NCI-H526 treated with DMSO at 0.1 percent for 48 hours (cell line): ENCODE data around the gene DFFB.
A peak's percentile ranks its signal among the peaks of the same experiment; 100 is the strongest.
"Not testable (repeated sequence)": the region's sequence is repeated elsewhere in the genome, so short reads cannot be mapped to it uniquely, and the experiment has no call there.

Experiments
- DNase-seq: peaks from one replicate; lab custom pipeline; 2025; lab: John Stamatoyannopoulos, UW

Gene DFFB, protein sequence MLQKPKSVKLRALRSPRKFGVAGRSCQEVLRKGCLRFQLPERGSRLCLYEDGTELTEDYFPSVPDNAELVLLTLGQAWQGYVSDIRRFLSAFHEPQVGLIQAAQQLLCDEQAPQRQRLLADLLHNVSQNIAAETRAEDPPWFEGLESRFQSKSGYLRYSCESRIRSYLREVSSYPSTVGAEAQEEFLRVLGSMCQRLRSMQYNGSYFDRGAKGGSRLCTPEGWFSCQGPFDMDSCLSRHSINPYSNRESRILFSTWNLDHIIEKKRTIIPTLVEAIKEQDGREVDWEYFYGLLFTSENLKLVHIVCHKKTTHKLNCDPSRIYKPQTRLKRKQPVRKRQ

DNA sequence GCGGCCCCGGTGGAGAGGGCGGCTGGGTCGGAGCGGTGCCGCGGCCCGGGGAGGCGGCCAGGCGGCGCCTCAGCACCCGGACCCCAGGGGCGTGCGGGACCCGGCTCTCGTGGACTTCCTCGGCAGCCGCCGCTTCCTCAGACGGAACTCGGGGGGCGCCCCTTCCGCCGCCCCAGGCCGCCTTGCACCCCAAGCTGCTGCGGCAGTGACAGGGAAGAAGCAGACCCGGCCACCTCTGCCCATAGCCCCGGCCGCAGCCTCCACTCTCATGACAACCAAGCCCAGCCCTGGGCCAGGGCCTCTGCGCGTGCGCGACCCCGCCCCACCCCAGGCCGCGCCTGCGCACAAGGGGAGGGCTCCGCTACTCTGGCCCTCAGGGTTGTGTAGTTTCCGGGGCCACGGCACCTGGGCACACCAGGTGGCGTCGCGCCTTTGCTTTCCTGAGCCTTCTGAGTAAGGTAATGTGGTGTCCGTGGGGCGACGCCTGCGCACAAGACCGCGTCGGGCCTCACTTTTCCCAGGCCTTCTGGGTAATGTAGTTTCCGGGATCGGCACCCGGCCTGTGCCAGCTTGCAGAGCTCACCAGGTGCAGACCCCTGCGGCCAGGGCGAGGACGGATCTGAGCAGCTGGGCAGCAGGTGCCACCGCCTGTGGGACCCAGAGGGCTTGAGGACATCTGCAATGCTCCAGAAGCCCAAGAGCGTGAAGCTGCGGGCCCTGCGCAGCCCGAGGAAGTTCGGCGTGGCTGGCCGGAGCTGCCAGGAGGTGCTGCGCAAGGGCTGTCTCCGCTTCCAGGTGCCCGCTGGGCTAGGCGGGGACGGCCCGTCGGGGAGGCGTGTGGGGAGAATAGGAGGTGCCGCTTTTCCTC lies at the start of gene DFFB, which contains the start of gene CEP104:
Gene DFFB, plus strand, starts transcription at position 554 of the 868 bp plus-strand sequence. Its CDS starts 128 bp downstream, at position 682.
Gene CEP104, minus strand, starts transcription at position 289 of the 868 bp plus-strand sequence. CDS start 4,804 bp downstream, outside the sequence.
- peak; percentile 97 for DNase-seq

DNA sequence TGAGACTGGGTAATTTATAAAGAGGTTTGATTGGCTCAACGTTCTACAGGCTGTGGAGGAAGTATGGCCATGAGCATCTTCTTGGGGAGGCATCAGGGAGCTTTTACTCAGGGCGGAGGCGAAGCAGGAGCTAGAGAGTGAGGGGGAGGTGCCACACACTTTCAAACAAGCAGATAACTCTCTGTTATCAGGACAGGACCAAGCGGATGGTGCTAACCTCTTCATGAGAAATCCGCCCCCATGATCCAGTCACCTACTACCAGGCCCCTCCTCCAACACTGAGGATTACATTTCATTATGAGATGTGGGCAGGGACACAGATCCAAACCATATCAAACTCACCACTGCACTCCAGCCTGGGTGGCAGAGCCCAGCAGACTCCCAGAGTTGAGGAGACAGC lies 49.5 kb upstream of the DFFB start:
- DNase-seq: no peak

DNA sequence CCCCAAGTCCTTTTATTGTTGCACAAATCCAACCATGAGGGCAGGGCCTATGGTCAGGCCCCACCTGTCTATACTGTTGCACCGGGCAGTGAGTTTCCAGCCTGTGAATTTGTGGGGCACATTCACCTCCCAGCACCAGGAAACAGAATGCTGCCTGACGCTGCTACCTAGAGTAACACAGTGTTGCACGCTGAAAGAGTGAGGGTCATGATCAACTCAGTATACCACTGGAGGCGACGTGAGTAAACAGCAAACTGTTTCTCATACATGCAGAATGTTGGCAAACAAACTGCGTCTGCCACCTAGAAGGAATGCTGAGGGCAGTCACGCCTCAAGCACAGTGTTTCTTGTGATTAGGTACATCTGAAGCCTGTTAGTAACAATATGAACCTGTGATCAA lies 47.6 kb upstream of the DFFB start:
- no peak for DNase-seq

DNA sequence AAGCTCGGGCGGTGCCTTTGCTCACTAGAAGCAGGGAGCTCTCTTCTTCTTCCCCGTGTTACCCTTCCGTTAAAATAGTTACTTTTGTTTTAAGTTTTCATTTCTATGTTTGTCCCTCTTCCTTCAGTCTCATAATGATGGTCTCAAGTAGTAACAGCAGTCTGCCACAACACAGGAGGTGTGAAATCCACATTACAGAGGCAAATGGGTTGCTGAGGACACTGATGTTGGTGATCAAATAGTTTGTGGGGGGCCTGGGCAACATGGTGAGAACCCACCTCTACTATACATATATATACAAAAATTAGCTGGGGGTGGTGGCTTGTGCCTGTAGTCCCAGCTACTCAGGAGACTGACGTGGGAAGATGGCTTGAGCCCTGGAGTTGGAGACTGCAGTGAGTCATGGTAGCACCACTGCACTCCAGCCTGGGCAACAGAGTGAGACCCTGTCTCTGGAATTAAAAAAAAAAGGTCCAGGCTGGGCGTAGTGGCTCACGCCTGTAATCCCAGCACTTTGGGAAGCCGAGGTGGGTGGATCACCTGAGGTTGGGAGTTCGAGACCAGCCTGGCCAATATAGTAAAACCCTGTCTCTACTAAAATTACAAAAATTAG lies 47.0 kb upstream of the DFFB start:
- DNase-seq: not testable (repeated sequence)

DNA sequence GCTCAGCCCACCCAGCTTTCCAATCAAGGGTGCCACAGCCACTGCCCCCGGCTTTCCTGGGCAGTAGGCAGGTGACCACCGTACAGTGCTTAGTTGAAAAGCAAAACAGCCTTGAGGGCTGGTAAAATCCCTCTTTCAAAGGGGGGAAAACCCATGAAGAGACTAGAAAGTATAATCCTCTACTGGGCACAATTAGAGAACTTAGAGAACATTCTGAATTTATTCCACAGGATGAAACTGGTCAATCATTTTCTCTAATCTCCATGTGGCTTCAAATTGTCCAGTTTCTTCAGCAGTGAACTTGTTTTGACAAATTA lies 45.7 kb upstream of the DFFB start:
- no peak for DNase-seq

DNA sequence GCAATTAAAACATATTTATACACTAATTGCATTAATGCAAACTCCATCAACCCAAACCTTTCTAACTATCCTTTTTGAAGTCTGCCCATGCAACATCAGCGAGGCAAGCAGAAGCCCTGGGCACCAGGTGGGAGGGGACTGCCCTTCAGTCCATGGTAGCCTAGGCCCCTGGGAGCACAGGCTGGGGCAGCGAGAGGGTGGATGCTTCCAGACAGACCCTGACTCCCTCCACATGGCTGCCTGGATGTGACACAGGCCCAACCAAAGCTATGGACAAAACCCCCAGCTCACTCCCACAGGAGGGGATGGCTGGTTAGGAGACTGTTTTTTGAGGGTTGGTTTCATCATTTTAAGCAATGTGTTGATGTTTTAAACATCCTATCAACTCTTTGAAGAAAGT lies 43.2 kb upstream of the DFFB start:
- no peak for DNase-seq

DNA sequence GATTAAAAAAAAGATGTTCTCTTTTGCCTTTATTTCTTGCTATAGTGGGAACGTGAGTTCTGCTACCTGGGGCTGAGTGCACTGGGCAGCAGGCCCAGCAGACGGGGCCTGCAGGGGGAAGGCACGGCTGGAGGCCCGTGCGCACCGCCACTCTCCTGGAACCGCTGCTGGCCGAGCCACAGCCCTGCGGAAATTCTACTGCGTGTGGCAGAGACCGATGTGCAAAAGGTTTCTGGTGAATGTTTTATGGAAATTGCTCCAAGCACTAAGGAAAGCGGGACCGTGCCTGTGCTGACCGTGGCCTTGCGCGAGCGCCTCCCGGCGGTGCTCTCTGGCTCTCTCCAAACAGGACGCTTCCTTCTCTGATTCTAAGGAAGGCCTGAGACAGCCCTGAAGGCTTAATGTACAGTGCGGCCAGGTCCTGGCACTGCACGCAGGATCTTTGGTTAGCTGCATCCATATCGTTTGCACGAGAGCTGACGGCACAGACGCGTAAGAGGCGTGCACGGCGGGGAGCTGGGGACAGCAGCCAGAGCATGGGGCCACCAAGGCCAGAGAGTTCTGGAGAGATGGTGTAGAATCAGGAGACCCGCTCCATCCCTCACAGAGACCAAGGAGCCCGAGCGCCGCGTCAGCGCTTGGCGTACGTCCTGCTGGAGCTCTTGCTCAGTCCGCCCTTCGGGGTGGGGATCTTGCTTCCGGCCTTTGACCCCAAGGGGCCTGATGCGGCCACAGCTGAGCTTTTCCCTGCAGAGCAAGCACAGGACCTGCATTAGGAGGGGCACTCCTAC lies 42.3 kb upstream of the DFFB start:
- no peak for DNase-seq

DNA sequence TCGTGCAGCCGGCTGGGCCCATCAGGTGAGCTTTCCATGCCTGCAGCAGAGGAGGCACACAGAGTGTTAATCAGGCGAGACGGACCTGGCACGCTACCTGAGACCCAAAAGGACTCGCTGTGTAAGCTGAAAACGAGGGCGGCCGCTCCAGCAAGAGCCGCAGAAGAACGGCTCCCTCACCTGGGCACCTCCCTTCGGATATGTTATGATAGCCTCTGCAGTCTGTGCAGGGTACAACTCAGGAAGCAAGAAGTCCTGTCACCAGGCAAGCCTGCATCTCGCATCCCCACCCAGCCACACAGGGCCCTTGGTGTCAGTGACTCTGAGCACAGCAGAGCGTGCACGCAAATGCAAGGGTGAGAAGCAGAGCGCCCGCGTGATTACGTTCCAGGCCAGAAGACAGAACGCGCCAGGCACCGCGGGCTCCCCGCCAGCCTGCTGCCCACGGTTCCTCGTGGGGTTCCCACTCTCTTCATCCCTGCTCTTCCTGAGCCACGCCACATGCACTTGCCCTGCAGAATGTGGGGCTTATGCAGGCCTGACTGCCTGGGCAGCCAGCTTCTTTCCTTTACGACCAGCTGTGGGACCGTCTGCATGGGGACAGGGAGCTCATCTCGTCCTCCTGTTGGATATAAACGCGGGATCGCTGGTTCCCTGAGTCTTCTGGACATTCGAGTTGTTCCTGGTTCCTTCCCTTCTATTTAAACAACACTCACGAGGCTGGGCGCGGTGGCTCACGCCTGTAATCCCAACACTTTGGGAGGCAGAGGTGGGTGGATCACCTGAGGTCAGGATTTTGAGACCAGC lies 40.7 kb upstream of the DFFB start:
- DNase-seq: no peak

DNA sequence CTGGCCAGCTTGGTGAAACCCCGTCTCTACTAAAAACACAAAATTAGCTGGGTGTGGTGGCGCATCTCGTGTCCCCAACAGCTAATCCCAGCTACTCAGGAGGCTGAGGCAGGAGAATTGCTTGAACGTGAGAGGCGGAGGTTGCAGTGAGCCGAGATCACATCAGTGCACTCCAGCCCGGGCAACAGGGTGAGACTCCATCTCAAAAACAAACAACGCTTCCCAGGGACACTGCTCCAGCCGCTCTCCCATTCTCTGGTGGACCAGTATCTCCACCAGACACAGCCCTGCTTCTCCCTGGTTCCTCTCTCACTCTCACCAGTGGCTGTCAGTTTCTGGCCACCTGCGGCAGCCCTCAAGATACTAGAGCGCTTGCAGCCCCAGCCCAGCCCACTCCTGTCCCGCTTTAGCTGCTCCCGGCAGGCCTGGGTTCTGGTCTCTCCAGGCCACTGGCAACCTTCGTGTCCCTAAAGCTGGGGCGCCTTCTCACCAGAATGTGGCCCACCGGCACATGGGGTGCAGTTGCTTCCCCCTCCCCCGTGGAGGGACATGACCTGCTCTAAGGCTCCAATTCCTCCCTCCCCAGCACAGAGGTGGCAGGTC lies 40.0 kb upstream of the DFFB start:
- DNase-seq: no peak

DNA sequence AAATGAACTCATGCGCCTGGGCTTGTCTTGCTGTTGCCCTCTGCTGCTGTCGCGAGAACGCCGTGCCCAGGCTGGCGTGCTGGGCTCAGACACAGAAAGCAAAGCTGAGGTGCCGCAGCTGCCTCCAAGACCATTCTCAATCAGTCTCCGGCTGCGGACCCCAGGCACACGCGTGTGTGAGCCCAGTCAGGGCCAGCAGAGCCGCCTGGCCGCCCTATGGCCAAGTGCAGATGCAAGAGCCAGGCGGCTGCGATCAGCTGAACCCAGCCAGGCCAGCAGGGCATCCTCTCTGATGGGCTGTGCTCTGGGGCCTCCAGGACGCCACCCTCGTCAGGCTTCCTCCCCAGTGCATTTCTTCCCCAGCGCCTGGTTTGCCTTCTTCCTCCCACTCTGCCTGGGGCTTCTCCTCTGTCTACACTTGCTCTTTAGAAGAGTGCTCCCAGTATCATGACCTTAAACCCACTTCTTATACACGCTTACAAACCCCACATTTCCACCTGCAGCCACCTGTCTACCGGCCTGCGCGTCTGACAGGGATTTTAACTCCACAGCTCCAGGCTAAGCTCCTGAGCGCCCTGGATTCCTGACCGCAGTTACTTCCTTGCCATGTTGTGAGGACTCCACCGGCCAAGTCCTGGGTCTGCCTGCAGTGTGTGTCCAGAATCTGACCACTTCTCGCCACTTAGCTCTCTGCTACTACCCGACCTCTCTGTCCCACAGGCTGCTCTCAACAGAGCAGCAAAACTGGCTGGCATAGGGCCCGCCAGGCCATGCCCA lies 39.3 kb upstream of the DFFB start:
- DNase-seq: no peak

DNA sequence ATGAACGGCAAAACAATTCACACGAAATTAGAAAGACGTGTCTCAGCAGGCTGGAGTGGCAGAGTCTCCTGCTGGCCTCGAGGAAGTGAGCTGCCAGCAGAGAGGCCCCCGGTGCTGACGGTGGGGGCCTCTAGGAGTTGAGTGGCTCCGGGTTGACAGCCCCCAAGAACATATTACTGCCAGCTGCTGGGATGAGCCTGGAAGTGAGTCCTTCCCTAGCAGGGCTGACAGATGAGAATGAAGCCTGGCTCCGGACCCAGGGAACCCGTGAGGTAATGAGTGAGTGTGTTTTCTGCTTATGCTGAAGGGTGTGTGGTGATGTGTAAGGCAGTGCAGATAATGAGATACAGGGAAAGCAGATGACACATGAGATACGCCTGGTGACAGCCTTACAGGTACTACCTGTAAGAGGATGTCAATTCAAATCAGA lies 37.5 kb upstream of the DFFB start:
- peak; percentile 7 for DNase-seq

DNA sequence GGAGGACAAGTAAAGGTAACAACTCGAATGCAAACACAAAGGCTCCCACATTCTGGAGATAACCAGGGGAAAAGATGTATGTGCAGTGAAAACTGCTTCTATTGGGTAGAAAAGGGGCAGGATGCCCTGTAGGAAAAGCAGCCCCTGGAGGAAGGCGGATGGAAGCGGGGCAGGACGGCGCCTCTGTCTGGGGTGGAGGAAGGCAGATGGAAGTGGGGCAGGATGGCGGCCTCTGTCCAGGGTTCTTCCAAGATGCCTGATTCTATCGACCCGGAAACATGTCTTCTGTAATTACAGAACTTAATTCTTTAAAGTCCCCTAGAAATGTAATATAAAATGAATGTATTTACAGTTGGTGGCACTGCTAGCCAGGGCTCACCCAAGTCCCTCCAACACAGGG lies 37.0 kb upstream of the DFFB start:
- DNase-seq: no peak

DNA sequence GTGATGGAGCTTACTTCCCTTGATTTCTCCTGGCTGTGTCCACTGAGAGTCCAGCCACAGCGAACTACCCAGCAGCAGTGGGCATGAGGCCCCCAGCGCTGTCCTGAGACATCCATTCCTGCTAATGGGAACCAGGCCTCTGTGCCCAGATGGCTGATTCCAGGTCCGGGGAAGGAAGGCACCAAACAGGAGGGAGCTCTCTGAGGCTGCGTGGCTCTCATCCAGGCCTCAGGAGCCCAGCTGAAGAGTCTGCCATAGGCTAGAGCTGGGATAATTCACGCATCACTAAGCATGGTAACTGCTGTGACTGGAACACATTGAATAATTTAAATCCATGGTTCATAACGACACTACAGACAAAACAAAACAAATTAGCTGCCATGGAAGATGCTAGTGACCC lies 36.3 kb upstream of the DFFB start:
- DNase-seq: peak; percentile 87

DNA sequence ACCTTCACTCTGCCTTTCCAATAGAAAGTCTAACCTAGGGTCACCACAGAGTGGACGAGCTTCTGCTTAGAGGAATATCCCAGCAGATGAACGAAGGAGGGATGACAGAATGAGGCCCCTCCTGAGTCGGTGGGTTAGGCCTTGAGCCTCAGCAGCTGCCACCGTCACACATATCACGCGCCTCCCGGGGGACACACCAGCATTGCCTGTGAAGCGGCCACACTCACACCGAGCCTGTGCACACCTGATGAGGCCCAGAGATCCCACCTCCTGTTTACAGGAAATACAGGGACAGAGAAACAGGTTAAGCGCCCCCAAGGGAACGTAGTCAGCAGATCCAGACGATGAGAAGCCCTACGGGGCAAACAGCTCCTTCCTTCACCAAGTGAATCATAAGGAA lies 35.8 kb upstream of the DFFB start:
- DNase-seq: peak; percentile 76

DNA sequence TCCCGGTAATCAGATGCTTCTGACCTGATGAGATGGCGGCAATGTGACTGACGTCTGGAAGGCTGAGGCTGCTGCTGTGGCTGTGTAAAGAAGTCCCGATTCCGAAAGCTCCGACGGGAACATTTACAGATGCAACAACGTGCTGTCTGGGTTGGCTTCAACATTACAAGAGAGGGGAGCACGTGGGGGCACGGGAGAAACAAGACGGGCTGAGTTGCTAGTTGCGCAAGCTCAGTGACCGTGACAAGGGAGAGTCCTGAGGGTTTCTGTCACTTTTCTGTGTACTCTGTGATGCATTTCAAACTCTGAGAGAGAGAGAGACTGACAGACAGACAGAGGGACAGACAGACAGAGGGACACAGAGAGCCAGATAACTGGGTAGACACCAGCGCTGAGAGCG lies 35.4 kb upstream of the DFFB start:
- no peak for DNase-seq

DNA sequence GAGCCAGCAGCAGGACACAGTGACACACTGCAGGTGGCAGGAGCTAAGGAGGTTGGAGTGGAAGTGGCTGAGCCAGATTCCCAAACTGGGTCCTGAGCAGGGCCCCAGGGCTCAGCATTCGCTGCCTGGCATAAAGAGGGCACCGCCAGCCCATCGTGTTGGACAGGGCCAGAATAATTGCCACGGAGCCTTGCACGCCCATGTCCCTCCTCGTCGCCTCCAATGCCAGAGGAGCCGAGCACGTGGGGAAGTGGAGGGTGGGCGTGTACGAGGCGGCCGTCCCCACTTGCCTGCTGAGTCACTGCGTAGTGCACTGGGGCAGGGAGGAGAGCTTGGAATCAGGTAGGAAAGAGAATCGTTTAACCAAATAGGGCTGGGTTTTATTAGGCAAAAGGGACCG lies 34.9 kb upstream of the DFFB start:
- no peak for DNase-seq

DNA sequence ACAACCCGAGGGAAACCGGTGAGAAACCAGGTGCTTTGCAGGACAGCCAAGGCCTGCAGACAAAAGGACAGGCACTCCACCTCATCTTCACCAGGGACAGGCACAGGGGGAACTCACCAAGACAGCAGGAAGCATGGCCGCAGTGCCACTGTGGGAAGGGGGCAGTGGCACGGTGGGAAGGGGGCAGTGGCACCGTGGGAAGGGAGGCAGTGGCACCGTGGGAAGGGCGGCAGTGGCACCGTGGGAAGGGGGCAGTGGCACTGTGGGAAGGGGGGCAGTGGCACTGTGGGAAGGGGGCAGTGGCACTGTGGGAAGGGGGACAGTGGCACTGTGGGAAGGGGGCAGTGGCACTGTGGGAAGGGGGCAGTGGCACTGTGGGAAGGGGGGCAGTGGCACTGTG lies 32.6 kb upstream of the DFFB start:
- DNase-seq: no peak

DNA sequence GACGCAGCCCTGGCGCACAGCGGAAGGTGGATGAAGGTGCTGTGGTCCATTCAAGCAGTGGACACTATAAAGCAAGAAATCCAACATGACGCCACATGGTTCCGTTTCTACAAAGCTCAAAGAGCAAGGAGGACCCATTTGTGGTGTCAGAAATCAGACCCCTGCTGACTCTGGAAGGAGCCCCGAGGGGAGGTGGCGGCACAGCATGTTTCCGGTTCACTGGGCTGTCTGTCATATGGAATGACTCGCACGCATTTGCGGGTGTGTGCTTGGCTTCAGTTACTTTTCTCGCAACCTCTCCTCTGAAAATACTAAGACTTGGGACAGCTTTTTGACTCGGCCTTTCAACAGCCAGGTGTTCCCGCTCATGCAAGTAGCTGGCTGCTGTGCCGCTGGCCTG lies 31.9 kb upstream of the DFFB start:
- DNase-seq: no peak

DNA sequence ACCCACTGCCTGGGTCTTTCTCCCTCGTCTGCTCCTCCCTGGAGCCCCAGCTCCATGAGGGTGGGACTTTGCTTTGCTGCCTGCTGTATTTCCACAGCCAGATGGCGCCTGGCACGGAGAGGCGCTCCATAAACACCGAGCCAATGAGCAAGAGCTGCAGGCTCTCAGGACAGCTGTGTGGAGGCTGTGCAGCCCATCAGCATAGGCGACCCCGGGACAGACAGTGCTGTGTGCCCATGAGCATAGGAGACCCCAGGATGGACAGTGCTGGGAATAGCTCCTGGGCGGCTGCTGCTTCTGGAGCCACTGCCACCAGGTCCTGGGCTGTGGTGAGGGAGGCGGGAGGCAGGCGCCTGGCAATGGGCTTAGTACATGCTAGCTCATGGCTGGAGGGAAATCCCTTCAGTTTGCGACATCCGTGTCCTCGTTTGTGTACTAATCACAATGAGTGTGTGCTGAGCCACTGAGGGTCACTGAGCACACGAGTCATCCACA lies 29.4 kb upstream of the DFFB start:
- DNase-seq: no peak

DNA sequence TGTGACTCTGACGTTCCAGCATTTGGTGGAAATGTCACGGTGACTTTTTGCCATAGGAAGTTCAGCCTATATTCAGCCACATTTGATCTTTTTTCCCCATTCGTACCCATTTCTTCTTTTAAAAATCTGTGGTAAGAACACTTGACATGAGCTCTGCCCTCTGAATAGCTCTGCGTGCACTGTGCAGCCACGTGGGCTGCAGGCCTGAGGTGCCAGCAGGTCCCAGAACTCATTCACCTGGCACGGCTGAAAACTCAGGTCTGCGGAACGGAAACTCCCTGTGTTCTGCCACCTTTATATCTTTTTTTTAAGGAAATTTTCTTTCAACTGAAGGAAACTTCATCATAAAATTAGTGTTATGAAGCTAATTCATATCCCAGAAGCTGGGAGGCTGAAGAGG lies 28.9 kb upstream of the DFFB start:
- DNase-seq: no peak
